ENCODE measurements around the gene OPHN1.

GRCh38 chrX:68083510-68083909, 349.8 kb downstream of the OPHN1 start:
- TF ChIP-seq TAF1 (IDR thresholded peaks at IDR 0.05; ENCODE audit: low read depth) = no peak
- TF ChIP-seq CTCF (IDR thresholded peaks at IDR 0.05; ENCODE audit: poor library complexity, severe bottlenecking) = no peak
- TF ChIP-seq EZH2 (IDR thresholded peaks at IDR 0.05; ENCODE audit: borderline replicate concordance, insufficient read depth, low read length, poor library complexity, severe bottlenecking) = no peak
- TF ChIP-seq EP300 (conservative IDR thresholded peaks at IDR 0.05; ENCODE audit: poor library complexity, severe bottlenecking) = no peak
- no peak for TF ChIP-seq POLR2AphosphoS5 (IDR thresholded peaks at IDR 0.05)
- TF ChIP-seq SMC3 (conservative IDR thresholded peaks at IDR 0.05; ENCODE audit: poor library complexity) = no peak
- TF ChIP-seq REST (IDR thresholded peaks at IDR 0.05; ENCODE audit: borderline replicate concordance) = no peak
